Stomach (tissue), 9 donors: ENCODE results near the gene AGPAT4. TPM values are rescaled to one million over a fixed set of nuclear protein-coding genes. Genes with fewer than 3 reads are reported as not detected.
A peak's percentile ranks its signal among the peaks of the same experiment; 100 is the strongest.

ENCODE experiments used
- DNase-seq, 2 donors: peaks; one replicate each; pipeline versions ENCODE4 v3.0.0 to v3.0.0-alpha.2; 2013 to 2019
- H3K27ac ChIP-seq, 5 donors: fragments of 200-600 bp in 4 of 5; sonication (generic) in 4 of 5; one replicate each; pipeline ENCODE4 v1.5.1; 2013 to 2019; ENCODE audit warnings: mild to moderate bottlenecking in 1 of 5, moderate library complexity in 1 of 5
- H3K27me3 ChIP-seq, 3 donors: fragments of 200-600 bp; sonication (generic); one replicate each; pipeline ENCODE4 v1.5.1; 2017 to 2019; ENCODE audit warnings: mixed run types in 1 of 3
- H3K36me3 ChIP-seq, 4 donors: fragments of 200-600 bp; sonication (generic); 1 replicate in 3 of 4; 2 replicates in 1 of 4; pipeline ENCODE4 v1.5.1; 2016 to 2019
- H3K4me1 ChIP-seq, 4 donors: fragments of 200-600 bp; sonication (generic); one replicate each; pipeline ENCODE4 v1.5.1; 2016 to 2019
- H3K4me3 ChIP-seq, 4 donors: fragments of 200-600 bp; sonication (generic) in 3 of 4; one replicate each; pipeline ENCODE4 v1.5.1; 2016 to 2019; ENCODE audit warnings: mild to moderate bottlenecking in 1 of 4
- H3K9me3 ChIP-seq, 4 donors: fragments of 200-600 bp; sonication (generic); one replicate each; pipeline ENCODE4 v1.5.1; 2016 to 2019
- CTCF ChIP-seq, 7 experiments: fragments of 450-650 bp in 4 of 7; fragments of 200-600 bp in 3 of 7; sonication (generic) in 3 of 7; IDR thresholded peaks; one replicate each; pipeline ENCODE4 v1.5.1; 2016 to 2019; ENCODE audit warnings: antibody characterized with exemption in 7 of 7, control low read depth in 2 of 7, mild to moderate bottlenecking in 1 of 7
- EP300 ChIP-seq: sonication (generic); formaldehyde crosslinking; IDR thresholded peaks from one replicate; pipeline ENCODE4 v1.6.1; 2017; ENCODE audit warnings: antibody characterized with exemption
- POLR2A ChIP-seq, 4 donors: fragments of 450-650 bp; IDR thresholded peaks; one replicate each; pipeline ENCODE4 v1.6.1; 2016; ENCODE audit warnings: antibody characterized with exemption in 4 of 4, control low read depth in 2 of 4, mild to moderate bottlenecking in 1 of 4, moderate library complexity in 1 of 4
- POLR2AphosphoS5 ChIP-seq, 3 donors: sonication (generic); formaldehyde crosslinking; IDR thresholded peaks; one replicate each; pipeline ENCODE4 v1.6.1; 2016; ENCODE audit warnings: antibody characterized with exemption in 3 of 3
- WGBS, 5 donors: extraction: QIAGEN DNeasy Blood & Tissue Kit in 3 of 5; methylation state at CpG; one replicate each; pipeline versions ENCODE4 v1.1.5 to v1.1.7; 2013 to 2018; 5-methylcytosine and 5-hydroxymethylcytosine counted together
- intact Hi-C: fragments of 100-400 bp; cut with DNase I; formaldehyde crosslinking; loops from one replicate; pipeline ENCODE4 v1.15.1; 2023; ENCODE audit warnings: low total_unique reads
- polyA plus RNA-seq, 3 donors: library from polyadenylated mRNA; stranded (reverse); fragments of 200-250 nt; gene quantifications; one replicate each; pipeline ENCODE4 v1.2.3, GENCODE V29; 2013
- total RNA-seq, 5 donors: library from RNA; depleted of rRNA; stranded (reverse); fragments of >200 nt; gene quantifications; one replicate each; pipeline versions ENCODE4 v1.1.0 to v1.2.3, GENCODE V29; 2014 to 2016
- donor health status: healthy with polysubstance abuse.
- donor health status: Bipolar disorder and iron deficiency.
- donor health status: healthy.

AGPAT4 gene
- total and polyA plus RNA-seq, 8 donors: 0.46 to 15.8 (median 1.0) TPM

- no peak overlapping the region for H3K27ac ChIP-seq
- no peaks in the 10 kb centered on the region for H3K4me1 ChIP-seq
- 91 to 96% (median 94%) methylated on average over 4 of the region's 4 CpGs for WGBS, 5 donors
- no peak for DNase-seq
- intact Hi-C loops: no loop called here
- H3K27me3 ChIP-seq: no peaks in the 10 kb centered on the region
- H3K9me3 ChIP-seq: peaks cover 0 to 5% (median 0%) of the 10 kb centered on the region in 4 donors
- no peak for TF ChIP-seq POLR2AphosphoS5 (IDR thresholded peaks at IDR 0.05)
- TF ChIP-seq POLR2A (IDR thresholded peaks at IDR 0.05): no peak
- TF ChIP-seq EP300: no peak
- no peak for TF ChIP-seq CTCF (IDR thresholded peaks at IDR 0.05)
- no peak overlapping the region for H3K4me3 ChIP-seq
- H3K36me3 ChIP-seq: peaks cover 31 to 100% (median 96%) of the 10 kb centered on the region in 4 donors
These were observed 157.3 kb downstream of the AGPAT4 start for GRCh38 chr6:161116554-161116953.

- TF ChIP-seq CTCF (IDR thresholded peaks at IDR 0.05) (no peak), EP300 (no peak), POLR2AphosphoS5 (IDR thresholded peaks at IDR 0.05) (no peak), POLR2A (IDR thresholded peaks at IDR 0.05) (no peak)
These were observed 158.4 kb downstream of the AGPAT4 start for GRCh38 chr6:161115468-161115867.

GRCh38 chr6:161111261-161111660 is 162.6 kb downstream of the AGPAT4 start:
- H3K4me1 ChIP-seq: no peaks in the 10 kb centered on the region
- no peaks in the 10 kb centered on the region for H3K27me3 ChIP-seq
- 76 to 86% (median 83%) methylated on average over 4 of the region's 4 CpGs for WGBS, 5 donors
- peaks cover 74 to 100% (median 100%) of the 10 kb centered on the region in 4 donors for H3K36me3 ChIP-seq
- H3K27ac ChIP-seq: no peak overlapping the region
- no peak overlapping the region for H3K4me3 ChIP-seq
- intact Hi-C loops: no loop called here
- peak in 1 of 2 donors; percentile 35 for DNase-seq
- no peaks in the 10 kb centered on the region for H3K9me3 ChIP-seq
- TF ChIP-seq POLR2A (IDR thresholded peaks at IDR 0.05) (no peak), CTCF (IDR thresholded peaks at IDR 0.05) (no peak), POLR2AphosphoS5 (IDR thresholded peaks at IDR 0.05) (no peak), EP300 (no peak)

More at GRCh38 chr6:161115468-161115867, 158.4 kb downstream of the AGPAT4 start:
- Histone ChIP-seq H3K27me3 (no peaks in the 10 kb centered on the region), H3K36me3 (peaks cover 42 to 100% (median 96%) of the 10 kb centered on the region in 4 donors), H3K9me3 (peaks cover 0 to 5% (median 0%) of the 10 kb centered on the region in 4 donors), H3K27ac (no peak overlapping the region), H3K4me3 (no peak overlapping the region), H3K4me1 (no peaks in the 10 kb centered on the region)
- 64 to 96% (median 82%) methylated on average over 3 of the region's 3 CpGs for WGBS, 5 donors
- intact Hi-C loops: no loop called here
- no peak for DNase-seq

GRCh38 chr6:161110028-161110779 is 163.7 kb downstream of the AGPAT4 start:
- intact Hi-C loops: no loop called here
- Histone ChIP-seq H3K4me1 (no peaks in the 10 kb centered on the region), H3K4me3 (no peak overlapping the region), H3K9me3 (no peaks in the 10 kb centered on the region), H3K36me3 (peaks cover 68 to 100% (median 99%) of the 10 kb centered on the region in 4 donors), H3K27me3 (no peaks in the 10 kb centered on the region), H3K27ac (no peak overlapping the region)
- TF ChIP-seq POLR2A (IDR thresholded peaks at IDR 0.05): no peak
- no peak for TF ChIP-seq POLR2AphosphoS5 (IDR thresholded peaks at IDR 0.05)
- no peak for TF ChIP-seq EP300
- no peak for TF ChIP-seq CTCF (IDR thresholded peaks at IDR 0.05)
- 86 to 92% (median 89%) methylated on average over 14 of the region's 14 CpGs for WGBS, 5 donors
- no peak for DNase-seq
